Endothelial cell of umbilical vein (primary cell): ENCODE data around the gene ATOH1.

Source experiments
- EZH2 ChIP-seq: IDR thresholded peaks from 2 replicates; pipeline ENCODE4 v1.6.1; 2012; ENCODE audit warnings: borderline replicate concordance, low read depth, mild to moderate bottlenecking, moderate library complexity, low read length, inconsistent platforms; ENCODE audit not compliant: severe bottlenecking
- FOS ChIP-seq: IDR thresholded peaks from 2 replicates; pipeline ENCODE4 v1.6.1; 2011; ENCODE audit warnings: mild to moderate bottlenecking, low read length, moderate library complexity, borderline replicate concordance; ENCODE audit not compliant: insufficient read depth
- GATA2 ChIP-seq: IDR thresholded peaks from 2 replicates; pipeline ENCODE4 v1.7.0; 2011; ENCODE audit warnings: low read depth, mild to moderate bottlenecking, moderate library complexity, mixed read lengths, low read length; ENCODE audit not compliant: insufficient read length, insufficient read depth
- JUN ChIP-seq: IDR thresholded peaks from 2 replicates; pipeline ENCODE4 v1.6.1; 2011; ENCODE audit warnings: borderline replicate concordance, low read depth; ENCODE audit not compliant: insufficient read length, insufficient read depth
- MYC ChIP-seq: IDR thresholded peaks from one replicate; pipeline ENCODE4 v1.6.1; 2011; ENCODE audit warnings: mild to moderate bottlenecking, low read depth, low read length
- POLR2A ChIP-seq: IDR thresholded peaks from 2 replicates; pipeline ENCODE4 v1.6.1; 2012; ENCODE audit warnings: low read depth, mild to moderate bottlenecking, control low read depth, low read length
- POLR2AphosphoS5 ChIP-seq: IDR thresholded peaks from 2 replicates; pipeline ENCODE4 v1.6.1; 2012; ENCODE audit warnings: low read depth, mild to moderate bottlenecking, control low read depth, low read length, moderate library complexity; ENCODE audit not compliant: insufficient read depth
- TF ChIP-seq, protein P1 (sequence below), 2 donors: IDR thresholded peaks; 1 replicate in 1 of 2; 2 replicates in 1 of 2; pipeline ENCODE4 v1.5.1; 2011; ENCODE audit warnings: low read length in 2 of 2, mild to moderate bottlenecking in 2 of 2, moderate library complexity in 2 of 2, control low read depth in 1 of 2, inconsistent platforms in 1 of 2, low read depth in 1 of 2; ENCODE audit not compliant: insufficient read depth in 1 of 2; ENCODE audit errors: extremely low read depth in 1 of 2
- TF ChIP-seq, protein P2 (sequence below): IDR thresholded peaks from 2 replicates; pipeline ENCODE4 v1.6.1; 2011; ENCODE audit not compliant: insufficient read depth, insufficient read length

DNA sequence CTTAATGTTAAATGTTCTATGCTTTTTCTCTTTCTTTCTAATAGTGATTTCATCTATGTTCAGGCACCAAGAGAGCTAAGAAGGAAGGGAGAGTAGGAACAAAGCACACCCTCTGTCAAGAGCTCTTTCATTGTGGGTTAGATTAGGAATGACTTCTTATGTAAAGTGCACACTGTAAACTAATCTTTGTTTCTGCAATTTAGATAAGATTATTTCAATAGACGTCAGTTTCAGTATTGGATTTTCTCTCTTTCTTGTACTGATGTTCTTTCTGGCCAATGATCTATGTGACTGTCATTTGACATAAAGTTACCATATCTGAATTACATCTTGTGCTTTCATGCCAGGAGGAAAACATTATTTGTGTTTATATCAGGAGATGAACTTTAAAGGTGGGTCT is 48.2 kb downstream of the ATOH1 start:
- TF ChIP-seq EZH2 (no peak), POLR2AphosphoS5 (no peak), POLR2A (no peak), FOS (no peak), JUN (no peak), MYC (no peak), GATA2 (no peak)
- TF ChIP-seq, protein P1, sequence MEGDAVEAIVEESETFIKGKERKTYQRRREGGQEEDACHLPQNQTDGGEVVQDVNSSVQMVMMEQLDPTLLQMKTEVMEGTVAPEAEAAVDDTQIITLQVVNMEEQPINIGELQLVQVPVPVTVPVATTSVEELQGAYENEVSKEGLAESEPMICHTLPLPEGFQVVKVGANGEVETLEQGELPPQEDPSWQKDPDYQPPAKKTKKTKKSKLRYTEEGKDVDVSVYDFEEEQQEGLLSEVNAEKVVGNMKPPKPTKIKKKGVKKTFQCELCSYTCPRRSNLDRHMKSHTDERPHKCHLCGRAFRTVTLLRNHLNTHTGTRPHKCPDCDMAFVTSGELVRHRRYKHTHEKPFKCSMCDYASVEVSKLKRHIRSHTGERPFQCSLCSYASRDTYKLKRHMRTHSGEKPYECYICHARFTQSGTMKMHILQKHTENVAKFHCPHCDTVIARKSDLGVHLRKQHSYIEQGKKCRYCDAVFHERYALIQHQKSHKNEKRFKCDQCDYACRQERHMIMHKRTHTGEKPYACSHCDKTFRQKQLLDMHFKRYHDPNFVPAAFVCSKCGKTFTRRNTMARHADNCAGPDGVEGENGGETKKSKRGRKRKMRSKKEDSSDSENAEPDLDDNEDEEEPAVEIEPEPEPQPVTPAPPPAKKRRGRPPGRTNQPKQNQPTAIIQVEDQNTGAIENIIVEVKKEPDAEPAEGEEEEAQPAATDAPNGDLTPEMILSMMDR (IDR thresholded peaks at IDR 0.05; ENCODE audit: extremely low read depth in 1 of 2, insufficient read depth in 1 of 2, low read depth in 1 of 2, low read length in 2 of 2) = no peak
- TF ChIP-seq, protein P2, sequence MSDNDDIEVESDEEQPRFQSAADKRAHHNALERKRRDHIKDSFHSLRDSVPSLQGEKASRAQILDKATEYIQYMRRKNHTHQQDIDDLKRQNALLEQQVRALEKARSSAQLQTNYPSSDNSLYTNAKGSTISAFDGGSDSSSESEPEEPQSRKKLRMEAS = no peak
